OCI-LY3 (cell line): ENCODE data around the gene SUPT16H.

Source experiments
- CTCF ChIP-seq: fragments of 200-600, 300-600 bp; sonication (generic); IDR thresholded peaks from 2 replicates; pipeline ENCODE4 v1.5.1; 2014; ENCODE audit warnings: antibody characterized with exemption, low read length, low read depth
- EZH2phosphoT487 ChIP-seq: fragments of 200-600 bp; shearing (Covaris generic); IDR thresholded peaks from 2 replicates; pipeline ENCODE4 v1.6.1; 2018; ENCODE audit warnings: antibody characterized with exemption, mixed run types, low read depth

DNA sequence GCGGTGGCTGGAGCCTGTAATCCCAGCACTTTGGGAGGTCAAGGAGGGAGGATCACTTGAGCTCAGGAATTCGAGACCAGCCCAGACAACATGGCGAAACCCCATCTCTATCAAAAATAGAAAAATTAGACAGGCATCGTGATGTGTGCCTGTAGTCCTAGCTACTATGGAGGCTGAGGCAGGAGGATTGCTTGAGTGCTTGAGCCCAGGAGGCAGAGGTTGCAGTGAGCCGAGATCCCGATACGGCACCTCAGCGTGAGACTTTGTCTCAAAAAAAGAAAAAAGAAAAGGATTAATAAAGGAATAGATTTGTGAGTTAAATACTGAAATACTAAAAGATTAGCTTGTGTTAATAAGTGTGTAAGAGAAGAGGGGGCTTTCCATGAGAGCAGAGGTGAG lies 74.6 kb downstream of the SUPT16H start:
- TF ChIP-seq CTCF (no peak), EZH2phosphoT487 (no peak)
